DOHH2 (cell line): ENCODE results near the gene CYTH3.

ENCODE experiments used
- EZH2phosphoT487 ChIP-seq: fragments of 200-600 bp; sonication (generic); IDR thresholded peaks from 2 replicates; pipeline ENCODE4 v1.6.1; 2017; ENCODE audit warnings: borderline replicate concordance, mild to moderate bottlenecking, antibody characterized with exemption, low read length, moderate library complexity, mixed read lengths
- TF ChIP-seq, protein P1 (sequence below): fragments of 200-600 bp; sonication (generic); IDR thresholded peaks from one replicate; pipeline ENCODE4 v1.5.1; 2014; ENCODE audit warnings: antibody characterized with exemption, mild to moderate bottlenecking, low read depth, low read length; ENCODE audit not compliant: poor library complexity, severe bottlenecking

DNA sequence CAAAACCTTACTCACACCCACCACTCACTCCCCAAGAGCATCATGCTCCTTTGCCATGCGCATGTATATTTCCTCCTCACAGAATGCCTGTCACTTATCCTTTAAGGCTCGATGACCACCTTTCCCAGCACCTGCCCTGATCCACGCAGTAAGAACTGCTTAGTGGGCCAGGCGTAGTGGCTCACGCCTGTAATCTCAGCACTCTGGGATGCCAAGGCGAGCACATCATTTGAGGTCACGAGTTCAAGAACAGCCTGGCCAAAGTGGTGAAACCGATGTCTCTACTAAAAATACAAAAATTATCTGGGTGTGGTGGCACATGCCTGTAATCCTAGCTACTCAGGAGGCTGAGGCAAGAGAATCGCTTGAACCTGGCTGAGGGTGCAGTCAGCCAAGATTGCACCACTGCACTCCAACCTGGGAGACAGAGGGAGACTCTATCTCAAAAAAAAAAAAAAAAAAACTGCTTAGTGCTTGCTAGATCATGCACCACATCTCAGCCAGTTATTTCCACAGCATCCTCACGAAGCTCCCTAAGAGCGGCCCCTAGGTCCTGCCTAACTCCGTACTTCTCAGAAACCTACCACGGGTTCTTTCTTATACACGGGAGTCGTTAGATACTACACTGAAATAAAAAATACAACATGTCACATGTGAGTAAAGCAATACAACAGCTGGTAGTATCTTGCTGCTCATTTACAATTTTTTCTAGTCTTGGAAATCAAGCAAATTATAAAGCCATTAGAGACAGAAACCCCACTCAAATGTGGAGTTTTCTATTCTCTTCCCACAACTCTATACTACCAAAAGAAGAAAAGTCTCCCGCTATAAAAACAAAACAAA, 37.2 kb downstream of the CYTH3 start:
- TF ChIP-seq, protein P1, sequence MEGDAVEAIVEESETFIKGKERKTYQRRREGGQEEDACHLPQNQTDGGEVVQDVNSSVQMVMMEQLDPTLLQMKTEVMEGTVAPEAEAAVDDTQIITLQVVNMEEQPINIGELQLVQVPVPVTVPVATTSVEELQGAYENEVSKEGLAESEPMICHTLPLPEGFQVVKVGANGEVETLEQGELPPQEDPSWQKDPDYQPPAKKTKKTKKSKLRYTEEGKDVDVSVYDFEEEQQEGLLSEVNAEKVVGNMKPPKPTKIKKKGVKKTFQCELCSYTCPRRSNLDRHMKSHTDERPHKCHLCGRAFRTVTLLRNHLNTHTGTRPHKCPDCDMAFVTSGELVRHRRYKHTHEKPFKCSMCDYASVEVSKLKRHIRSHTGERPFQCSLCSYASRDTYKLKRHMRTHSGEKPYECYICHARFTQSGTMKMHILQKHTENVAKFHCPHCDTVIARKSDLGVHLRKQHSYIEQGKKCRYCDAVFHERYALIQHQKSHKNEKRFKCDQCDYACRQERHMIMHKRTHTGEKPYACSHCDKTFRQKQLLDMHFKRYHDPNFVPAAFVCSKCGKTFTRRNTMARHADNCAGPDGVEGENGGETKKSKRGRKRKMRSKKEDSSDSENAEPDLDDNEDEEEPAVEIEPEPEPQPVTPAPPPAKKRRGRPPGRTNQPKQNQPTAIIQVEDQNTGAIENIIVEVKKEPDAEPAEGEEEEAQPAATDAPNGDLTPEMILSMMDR = no peak
- no peak for TF ChIP-seq EZH2phosphoT487
